Smooth muscle cell (in vitro differentiated cells): ENCODE measurements around the gene COL8A1. TPM values are rescaled to one million over a fixed set of nuclear protein-coding genes. Genes with fewer than 3 reads are reported as not detected.

Experiments used
- DNase-seq: peaks from one replicate; lab custom pipeline; 2025; ENCODE audit not compliant: unreplicated experiment; lab: John Stamatoyannopoulos, UW
- H2AFZ ChIP-seq: fragments of 200-600 bp; sonication (generic); 2 replicates; pipeline ENCODE4 v1.6.0; 2016; ENCODE audit warnings: antibody characterized with exemption, low read depth, mild to moderate bottlenecking
- H3F3A ChIP-seq: fragments of 200-600 bp; sonication (generic); 2 replicates; pipeline ENCODE4 v1.6.0; 2017; ENCODE audit warnings: antibody characterized with exemption, low read depth
- H3K27ac ChIP-seq: fragments of 200-600 bp; sonication (generic); 2 replicates; pipeline ENCODE4 v1.5.1; 2016; ENCODE audit warnings: low read depth, mild to moderate bottlenecking
- H3K27me3 ChIP-seq: fragments of 200-600 bp; sonication (generic); 2 replicates; pipeline ENCODE4 v1.6.1; 2016; ENCODE audit warnings: low read depth, mild to moderate bottlenecking
- H3K36me3 ChIP-seq: fragments of 200-600 bp; sonication (generic); 2 replicates; pipeline ENCODE4 v1.5.1; 2016; ENCODE audit warnings: low read depth
- H3K4me1 ChIP-seq: fragments of 200-600 bp; sonication (generic); 2 replicates; pipeline ENCODE4 v1.5.1; 2016; ENCODE audit warnings: low read depth
- H3K4me2 ChIP-seq: fragments of 200-600 bp; sonication (generic); 2 replicates; pipeline ENCODE4 v1.6.0; 2016; ENCODE audit warnings: mild to moderate bottlenecking
- H3K4me3 ChIP-seq: fragments of 200-600 bp; sonication (generic); 2 replicates; pipeline ENCODE4 v1.5.1; 2016; ENCODE audit warnings: mild to moderate bottlenecking
- H3K79me2 ChIP-seq: fragments of 200-600 bp; sonication (generic); 2 replicates; pipeline ENCODE4 v1.6.0; 2016; ENCODE audit warnings: low read depth, mild to moderate bottlenecking
- H3K9ac ChIP-seq: fragments of 200-600 bp; sonication (generic); 2 replicates; pipeline ENCODE4 v1.6.0; 2016; ENCODE audit warnings: low read depth
- H3K9me3 ChIP-seq: fragments of 200-600 bp; sonication (generic); replicated peaks from 2 replicates; pipeline ENCODE4 v1.5.1; 2016; ENCODE audit warnings: low read depth
- H4K20me1 ChIP-seq: fragments of 200-600 bp; sonication (generic); 2 replicates; pipeline ENCODE4 v1.6.0; 2016; ENCODE audit warnings: low read depth
- WGBS: methylation state at CpG from one replicate; pipeline ENCODE4 v1.1.7; 2016; ENCODE audit warnings: low lambda C conversion rate; 5-methylcytosine and 5-hydroxymethylcytosine counted together
- polyA plus RNA-seq: library from polyadenylated mRNA; unstranded; fragments of >200 nt; fragmentation: Nextera tagmentation; extraction: Ambion mirVana; gene quantifications from 2 replicates; pipeline ENCODE4 v1.2.1, GENCODE V29; 2016
- total RNA-seq: library from RNA; depleted of rRNA; stranded (reverse); fragments of >200 nt; gene quantifications from 2 replicates; pipeline ENCODE4 v1.2.3, GENCODE V29; 2014
- TF ChIP-seq, protein P1 (sequence below): fragments of 200-600 bp; sonication (generic); IDR thresholded peaks from 2 replicates; pipeline ENCODE4 v1.5.1; 2017; ENCODE audit warnings: borderline replicate concordance, mild to moderate bottlenecking, antibody characterized with exemption; ENCODE audit not compliant: insufficient read depth, poor library complexity, severe bottlenecking

Gene COL8A1
- total and polyA plus RNA-seq, 2 experiments from 2014 or later = 7.9 to 8.2 TPM

DNA sequence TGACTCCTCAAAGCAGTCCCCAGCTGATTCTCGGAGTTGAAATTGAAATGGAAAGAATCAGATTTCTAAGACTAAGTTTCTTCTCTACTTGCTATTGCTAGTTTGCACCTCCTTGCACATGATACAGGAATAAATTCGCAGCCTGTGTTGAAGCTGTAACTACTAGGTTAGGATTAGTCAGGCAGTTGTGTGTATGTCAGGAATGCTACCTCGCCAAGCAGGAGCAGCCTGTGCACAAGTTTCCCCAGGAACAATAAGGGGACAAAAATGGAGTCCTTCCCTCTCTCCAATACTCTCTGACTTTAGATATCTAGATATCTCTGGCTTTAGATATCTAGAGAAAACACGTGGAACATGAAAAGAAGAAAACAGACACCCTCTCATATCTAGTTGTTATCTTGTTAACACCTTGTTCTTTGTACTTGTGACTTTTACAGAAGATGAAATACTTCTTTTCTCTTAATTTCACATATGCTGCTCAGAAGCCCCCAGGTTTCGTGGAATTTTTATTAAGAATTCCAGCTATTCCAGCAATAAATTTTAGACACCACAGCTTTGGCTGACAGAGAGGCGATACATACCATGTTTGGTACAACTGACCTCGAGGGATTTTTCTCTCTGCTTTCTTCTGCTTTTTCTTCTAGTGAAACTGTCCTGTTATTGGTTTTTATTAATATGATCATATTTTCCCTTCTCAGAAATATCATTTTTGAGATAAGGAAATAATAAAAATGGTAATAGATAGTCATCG lies 123.2 kb downstream of the COL8A1 start:
- no peak overlapping the region for H3K4me3 ChIP-seq
- no peaks in the 10 kb centered on the region for H4K20me1 ChIP-seq
- H2AFZ ChIP-seq = no peak overlapping the region
- no peaks in the 10 kb centered on the region for H3K27me3 ChIP-seq
- no peak overlapping the region for H3K4me2 ChIP-seq
- no peaks in the 10 kb centered on the region for H3K9me3 ChIP-seq
- no peaks in the 10 kb centered on the region for H3K79me2 ChIP-seq
- no peak for DNase-seq
- no peaks in the 10 kb centered on the region for H3K4me1 ChIP-seq
- no peak overlapping the region for H3K27ac ChIP-seq
- TF ChIP-seq, protein P1, sequence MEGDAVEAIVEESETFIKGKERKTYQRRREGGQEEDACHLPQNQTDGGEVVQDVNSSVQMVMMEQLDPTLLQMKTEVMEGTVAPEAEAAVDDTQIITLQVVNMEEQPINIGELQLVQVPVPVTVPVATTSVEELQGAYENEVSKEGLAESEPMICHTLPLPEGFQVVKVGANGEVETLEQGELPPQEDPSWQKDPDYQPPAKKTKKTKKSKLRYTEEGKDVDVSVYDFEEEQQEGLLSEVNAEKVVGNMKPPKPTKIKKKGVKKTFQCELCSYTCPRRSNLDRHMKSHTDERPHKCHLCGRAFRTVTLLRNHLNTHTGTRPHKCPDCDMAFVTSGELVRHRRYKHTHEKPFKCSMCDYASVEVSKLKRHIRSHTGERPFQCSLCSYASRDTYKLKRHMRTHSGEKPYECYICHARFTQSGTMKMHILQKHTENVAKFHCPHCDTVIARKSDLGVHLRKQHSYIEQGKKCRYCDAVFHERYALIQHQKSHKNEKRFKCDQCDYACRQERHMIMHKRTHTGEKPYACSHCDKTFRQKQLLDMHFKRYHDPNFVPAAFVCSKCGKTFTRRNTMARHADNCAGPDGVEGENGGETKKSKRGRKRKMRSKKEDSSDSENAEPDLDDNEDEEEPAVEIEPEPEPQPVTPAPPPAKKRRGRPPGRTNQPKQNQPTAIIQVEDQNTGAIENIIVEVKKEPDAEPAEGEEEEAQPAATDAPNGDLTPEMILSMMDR = no peak
- 75% methylated on average over 8 of the region's 8 CpGs for WGBS
- no peaks in the 10 kb centered on the region for H3F3A ChIP-seq
- no peaks in the 10 kb centered on the region for H3K36me3 ChIP-seq
- no peak overlapping the region for H3K9ac ChIP-seq

DNA sequence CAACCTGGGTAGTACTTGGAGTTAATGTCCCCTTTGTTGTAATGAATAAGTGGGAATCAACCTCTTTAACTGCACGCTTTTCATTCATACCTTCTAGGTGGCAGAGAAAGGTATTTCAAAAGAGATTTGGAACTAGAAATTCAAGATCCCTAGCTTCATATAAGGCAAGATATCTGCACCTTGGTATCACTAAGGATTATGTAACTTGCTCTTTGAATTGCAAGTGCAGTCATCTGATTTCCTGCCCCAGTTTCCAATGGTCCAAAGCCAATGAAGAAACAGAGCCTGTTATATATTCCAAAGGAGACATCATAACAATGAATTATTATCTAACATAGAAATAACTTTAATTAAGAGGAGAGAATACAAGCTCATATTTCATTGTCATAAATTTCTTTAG lies 124.5 kb downstream of the COL8A1 start:
- Histone ChIP-seq H3K9ac (no peak overlapping the region), H3K27ac (no peak overlapping the region), H3K79me2 (no peaks in the 10 kb centered on the region), H3K4me2 (no peak overlapping the region), H3K9me3 (no peaks in the 10 kb centered on the region), H3K36me3 (no peaks in the 10 kb centered on the region), H3K27me3 (no peaks in the 10 kb centered on the region), H3F3A (no peaks in the 10 kb centered on the region), H3K4me1 (no peaks in the 10 kb centered on the region), H3K4me3 (no peak overlapping the region), H4K20me1 (no peaks in the 10 kb centered on the region), H2AFZ (no peak overlapping the region)
- TF ChIP-seq, protein P1 = no peak
- WGBS = 92% methylated on average over 1 of the region's 1 CpG
- DNase-seq = no peak

DNA sequence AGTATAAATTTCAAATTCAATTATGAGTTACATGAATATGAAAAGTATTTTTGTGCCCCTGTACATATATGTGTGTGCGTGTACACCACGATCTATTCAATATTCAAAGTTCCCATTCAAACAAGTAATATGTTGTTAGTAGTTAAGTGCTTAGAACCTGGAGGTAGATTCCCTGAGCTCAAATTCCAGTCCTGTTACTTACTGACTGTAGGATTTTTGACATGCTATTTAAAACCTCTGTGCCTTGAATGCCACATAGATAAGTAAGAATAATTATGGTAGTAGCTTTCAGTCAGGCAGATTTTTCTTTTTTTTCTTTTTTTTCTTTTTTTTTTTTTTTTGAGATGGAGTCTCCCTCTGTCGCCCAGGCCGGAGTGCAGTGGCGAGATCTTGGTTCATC lies 126.0 kb downstream of the COL8A1 start:
- no peak overlapping the region for H2AFZ ChIP-seq
- H3K9ac ChIP-seq = no peak overlapping the region
- no peak overlapping the region for H3K4me3 ChIP-seq
- H3F3A ChIP-seq = no peaks in the 10 kb centered on the region
- H3K27ac ChIP-seq = no peak overlapping the region
- no peak for DNase-seq
- no peaks in the 10 kb centered on the region for H3K4me1 ChIP-seq
- H3K4me2 ChIP-seq = no peak overlapping the region
- H4K20me1 ChIP-seq = no peaks in the 10 kb centered on the region
- no peaks in the 10 kb centered on the region for H3K36me3 ChIP-seq
- TF ChIP-seq, protein P1 = no peak
- H3K9me3 ChIP-seq = no peaks in the 10 kb centered on the region
- no peaks in the 10 kb centered on the region for H3K79me2 ChIP-seq
- no peaks in the 10 kb centered on the region for H3K27me3 ChIP-seq
- 90% methylated on average over 5 of the region's 5 CpGs for WGBS
